GM18861 (cell line): ENCODE measurements around the gene C1QTNF7.

Experiments used
- ATAC-seq: cut with Tn5 transposase; IDR thresholded peaks from one replicate; pipeline ENCODE4 v1.9.1; 2021; ENCODE audit not compliant: unreplicated experiment

The C1QTNF7 gene

DNA sequence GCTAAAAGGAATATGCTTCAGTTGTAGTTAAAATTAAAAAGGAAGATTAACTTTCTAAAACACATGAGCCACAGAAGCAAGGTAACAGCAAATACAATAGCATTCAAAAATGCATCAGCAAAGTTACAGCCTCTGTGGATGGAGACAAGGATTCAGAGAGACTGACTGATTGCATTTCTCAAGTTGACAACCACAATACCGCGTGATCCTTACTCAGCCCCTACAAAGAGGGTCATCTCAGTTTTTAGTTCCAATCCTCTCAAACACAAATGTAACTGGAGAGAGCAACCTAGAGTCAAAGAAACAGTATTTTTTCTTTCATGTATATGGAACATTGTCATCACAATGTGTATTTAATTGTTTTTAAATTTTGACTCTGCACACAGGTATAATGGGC is 14.2 kb upstream of the C1QTNF7 start:
- no peak for ATAC-seq

DNA sequence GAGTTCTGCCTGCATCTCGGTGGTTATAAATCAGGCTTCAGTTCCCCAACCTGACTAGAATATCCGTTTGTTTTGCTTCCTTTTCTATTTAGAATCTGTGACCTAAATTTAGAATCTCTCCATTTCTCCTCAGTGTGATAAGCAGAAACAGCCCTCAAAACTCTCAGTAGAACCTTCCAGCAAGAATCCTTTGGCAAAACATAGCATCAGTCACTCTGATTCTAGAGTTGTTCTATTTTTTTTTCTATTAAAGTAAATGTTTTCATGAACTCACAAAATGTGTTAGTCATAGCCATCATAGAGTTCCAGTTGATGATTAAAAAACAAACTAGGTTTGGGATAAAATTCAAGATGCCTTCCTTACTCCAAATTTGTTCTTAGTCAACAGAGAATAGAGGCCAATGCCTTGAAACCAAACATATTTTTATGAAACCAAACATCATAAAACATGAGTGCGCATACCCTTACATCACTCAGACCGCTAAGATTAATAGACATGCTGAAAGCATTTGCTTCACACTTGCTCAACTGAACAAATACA is 13.2 kb upstream of the C1QTNF7 start:
- ATAC-seq = no peak

DNA sequence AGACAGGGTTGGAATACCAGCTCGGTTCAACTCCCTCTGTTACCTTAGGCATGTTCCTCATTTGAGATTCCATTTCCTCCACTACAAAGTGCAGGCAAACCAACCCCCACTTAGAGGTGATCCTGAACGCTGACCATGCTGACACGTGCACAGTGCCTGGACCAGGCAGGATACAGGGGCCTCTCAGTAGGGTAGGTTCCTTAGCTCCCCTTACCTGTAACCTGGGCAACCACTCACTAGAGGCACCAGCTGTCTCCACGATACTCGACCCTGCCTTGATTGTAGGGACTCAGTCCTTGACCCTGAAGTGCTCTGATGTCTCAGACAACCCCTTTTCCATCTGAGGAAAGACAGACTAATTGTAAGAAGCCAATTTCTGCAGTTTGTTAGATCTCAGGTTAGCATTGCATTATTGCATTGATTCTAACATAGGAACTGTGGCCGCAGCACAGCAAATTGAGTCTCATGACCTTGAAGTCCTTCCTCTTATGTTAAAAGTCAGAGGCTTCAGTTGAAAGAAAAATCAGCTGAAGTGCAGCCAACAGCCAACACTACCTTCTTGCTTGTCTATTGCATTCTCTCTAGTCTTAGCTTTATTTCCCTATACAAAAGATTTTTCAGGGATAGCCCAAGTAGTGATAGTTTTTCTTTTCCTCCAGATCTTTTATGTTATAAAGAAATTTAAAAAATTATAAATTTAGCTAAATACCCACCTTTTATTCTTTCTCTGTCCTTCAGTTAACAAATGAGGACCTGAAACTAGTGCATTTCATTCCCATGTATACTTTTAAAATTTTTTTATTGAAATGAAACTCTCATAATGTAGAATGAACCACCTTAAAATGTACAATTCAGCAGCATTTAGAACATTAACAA is 11.2 kb upstream of the C1QTNF7 start:
- no peak for ATAC-seq

DNA sequence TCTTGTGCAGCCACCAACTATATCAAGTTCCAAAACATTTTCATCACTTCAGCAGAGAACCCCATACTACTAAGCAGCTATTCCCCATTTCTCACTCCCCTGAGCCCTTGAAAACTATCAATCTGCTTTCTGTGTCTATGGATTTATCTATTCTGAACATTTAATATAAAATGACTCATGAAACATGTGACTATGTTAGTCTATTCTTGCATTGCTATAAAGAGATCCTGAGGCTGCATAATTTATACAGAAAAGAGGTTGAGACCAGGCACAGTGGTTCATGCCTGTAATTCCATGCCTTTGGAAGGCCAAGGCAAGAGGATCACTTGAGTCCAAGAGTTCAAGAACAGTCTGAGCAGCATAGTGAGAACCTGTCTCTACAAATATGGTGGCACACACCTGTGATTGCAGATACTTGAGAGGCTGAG is 10.6 kb upstream of the C1QTNF7 start:
- ATAC-seq = no peak

DNA sequence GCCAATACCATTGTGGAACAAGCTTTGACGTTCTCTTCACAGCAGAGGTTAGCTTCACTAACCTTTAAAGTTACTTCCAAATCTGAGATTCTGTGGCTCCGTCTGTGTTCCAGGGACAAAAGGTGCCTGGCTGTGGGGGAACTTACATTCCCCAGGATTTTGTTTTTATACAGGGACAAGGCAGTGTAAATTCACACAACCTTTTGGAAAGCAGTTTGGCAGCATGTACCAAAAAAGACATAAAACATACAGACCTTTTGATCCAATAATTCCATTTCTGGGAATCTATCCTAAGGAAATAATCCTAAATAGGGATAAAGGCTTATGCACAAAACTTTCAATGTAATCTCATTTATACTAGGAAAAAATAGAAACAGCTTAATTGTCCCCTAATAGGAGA is 8.9 kb upstream of the C1QTNF7 start:
- ATAC-seq = no peak

DNA sequence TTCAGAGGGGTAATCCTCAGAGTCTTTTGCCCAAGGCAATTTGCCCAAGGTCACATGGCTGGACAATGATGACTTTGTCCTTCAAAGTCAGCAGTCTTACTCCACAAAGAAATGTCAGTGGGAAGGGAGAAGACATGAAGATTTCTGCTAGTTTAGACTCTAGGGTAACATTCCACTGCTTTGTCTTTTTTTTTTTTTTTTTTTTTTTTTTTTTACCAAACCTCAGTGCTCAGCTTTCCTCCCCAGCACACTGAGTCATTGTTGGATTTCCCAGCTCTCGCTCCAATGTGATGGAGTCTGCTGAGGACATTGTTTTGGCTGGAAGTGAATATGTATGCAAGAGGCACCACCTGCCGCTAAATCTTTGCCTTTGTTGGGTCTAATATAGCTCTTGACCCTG is 7.2 kb upstream of the C1QTNF7 start:
- ATAC-seq = no peak

DNA sequence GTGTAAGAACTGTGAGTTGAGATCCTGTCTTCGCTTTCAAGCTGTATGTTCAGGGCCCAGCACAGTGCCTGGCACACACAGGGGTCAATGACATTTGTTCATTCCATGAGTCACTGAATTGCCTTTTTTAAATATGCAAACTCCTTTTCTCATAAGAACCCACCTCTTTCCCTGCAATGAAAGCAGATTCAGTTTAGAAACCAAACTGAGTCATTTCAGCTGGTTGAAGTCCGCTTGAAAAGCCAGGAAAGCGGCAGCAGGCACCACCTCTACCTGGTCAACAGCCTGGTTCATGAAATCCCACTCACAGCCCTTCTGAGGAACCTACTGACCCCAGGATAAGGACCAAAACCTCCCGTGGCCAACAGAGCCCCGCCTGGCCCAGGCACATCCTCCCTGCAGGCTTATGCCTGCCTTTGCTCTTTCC is 4.5 kb upstream of the C1QTNF7 start:
- ATAC-seq = no peak

DNA sequence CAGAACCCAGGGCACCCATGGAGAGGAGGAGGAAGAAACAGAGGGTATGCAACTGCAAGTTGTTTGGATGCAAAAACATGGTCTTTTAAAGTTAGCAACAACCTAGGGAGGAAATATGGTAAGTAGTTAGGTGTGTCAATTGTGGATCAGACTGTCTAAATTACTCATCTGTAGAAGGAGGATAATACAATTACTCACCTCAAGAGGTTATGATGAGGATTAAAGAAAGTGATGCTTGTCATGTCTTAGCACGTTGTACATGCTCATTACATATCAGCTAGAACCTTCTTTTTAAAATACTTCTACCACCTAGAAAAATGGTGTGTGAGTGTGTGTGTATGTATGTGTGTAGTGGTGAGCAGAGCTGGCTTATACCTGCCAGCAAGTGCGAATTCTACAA is 2.3 kb upstream of the C1QTNF7 start:
- no peak for ATAC-seq

DNA sequence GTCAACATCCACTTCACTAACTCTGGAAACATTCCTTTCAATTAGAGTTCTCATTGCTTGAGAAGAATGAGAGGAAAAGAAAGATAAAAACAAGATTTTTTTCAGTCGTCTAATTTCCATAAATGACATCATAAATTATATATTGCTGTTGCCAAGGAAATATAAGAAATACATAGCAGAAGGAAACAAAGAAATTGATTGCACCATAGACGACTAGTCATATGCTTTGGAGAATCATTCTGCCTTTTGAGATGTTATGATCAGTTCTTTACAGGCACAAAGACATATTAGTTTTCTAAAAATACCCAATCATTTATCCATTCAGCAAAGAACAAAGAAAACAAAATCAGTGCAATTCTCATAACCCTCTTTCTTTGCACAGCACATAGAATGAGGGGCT is 672 bp upstream of the C1QTNF7 start:
- ATAC-seq = no peak

DNA sequence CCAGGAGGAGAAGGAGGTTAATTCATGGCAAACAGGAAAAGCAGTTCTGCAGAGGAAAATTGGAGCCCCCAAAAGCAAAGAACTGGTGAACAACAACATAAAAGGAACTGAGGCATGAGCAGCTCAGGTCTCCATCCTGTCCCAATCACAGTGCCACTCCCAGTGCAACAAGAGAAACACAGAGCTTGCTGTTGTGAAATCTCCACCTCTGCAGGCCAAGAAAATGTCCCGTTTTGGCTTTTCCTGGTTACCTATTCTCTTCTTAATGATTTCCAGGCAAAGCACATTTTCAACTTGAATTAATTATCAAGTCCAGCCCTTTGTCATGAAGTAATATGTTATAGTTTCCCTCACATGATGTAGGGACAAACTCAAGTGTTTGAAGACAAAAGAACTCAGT is 778 bp downstream of the C1QTNF7 start:
- ATAC-seq = no peak

DNA sequence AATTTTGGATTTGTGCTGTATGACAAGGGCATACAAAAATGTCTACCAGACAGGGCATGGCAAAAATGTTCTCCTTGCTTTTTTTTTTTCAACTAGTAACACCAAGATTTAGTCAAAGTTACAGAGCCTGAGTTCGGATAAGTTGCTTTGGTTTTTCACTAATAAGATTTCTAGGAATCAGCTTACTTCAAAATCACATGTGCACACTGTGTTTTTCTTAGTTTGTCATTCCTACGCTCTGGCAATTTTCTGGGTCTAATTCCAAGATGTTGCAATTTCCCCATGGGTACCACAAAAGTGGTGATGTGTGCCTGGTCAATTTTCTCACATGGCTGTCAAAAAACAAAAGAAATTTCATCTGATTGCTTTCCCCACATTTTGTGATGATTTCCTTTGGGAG is 6.3 kb downstream of the C1QTNF7 start:
- no peak for ATAC-seq

DNA sequence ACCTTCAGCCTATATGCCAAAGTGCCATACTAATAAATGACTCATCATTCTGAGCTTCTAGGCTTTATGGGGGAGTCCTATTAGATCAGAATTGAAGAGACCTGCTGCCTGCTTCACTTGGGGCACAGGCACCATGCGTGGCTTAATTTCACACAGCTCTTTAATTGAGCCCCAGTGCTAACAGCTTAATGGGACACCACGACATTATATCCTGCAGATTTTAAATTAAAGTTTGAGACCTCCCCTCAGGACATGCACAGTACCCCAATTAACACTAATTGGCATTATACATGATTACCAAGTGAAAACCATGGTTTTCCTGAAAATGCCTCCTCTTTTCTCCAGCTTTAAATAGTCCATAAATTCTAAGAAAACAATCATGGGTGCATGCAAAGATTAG is 6.8 kb downstream of the C1QTNF7 start:
- ATAC-seq = no peak

DNA sequence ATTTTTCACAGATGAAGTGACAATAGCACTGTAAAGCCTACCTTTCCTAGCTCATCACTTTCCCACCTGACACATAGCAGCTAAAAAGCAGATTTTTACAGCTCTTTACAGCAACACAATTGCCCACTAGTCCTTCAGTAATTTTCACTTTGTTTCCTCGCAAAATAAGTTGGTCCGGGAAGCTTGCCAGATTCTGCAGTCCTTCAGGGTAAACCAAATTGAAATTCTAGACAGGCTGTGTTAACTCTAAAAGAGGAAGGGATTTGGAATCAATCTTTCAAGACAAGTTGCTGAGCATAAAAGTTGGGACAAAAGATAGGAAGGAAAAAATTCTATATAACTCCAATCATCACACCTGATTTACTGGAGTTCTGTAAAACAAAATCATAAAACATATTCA is 8.7 kb downstream of the C1QTNF7 start:
- no peak for ATAC-seq

DNA sequence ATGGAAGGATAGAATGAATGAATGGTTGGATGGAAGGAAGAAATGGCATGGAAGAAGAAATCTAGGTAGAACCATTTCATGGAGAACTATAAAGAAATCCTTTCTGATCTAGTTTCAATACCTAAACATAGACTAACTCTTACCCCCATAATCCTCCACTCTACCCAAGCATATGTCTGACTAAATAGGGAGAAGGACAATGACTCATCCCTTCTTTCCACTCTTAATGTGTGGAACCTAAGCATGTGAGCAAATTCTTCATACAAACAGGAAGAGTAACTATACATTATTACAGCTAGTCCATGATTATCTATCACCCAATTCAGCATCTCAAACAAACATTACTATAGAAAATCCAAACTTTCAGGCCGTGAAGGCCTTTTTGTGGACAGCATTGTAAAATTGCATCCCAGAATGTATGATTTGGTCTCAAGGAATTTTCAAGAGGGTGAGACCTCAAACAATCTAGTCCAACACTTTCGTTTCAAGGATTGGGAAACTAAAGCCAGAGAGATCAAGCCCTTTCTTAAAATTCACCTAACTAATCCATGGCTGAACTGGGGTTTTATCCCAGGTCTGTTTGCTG is 11.2 kb downstream of the C1QTNF7 start:
- ATAC-seq = no peak

DNA sequence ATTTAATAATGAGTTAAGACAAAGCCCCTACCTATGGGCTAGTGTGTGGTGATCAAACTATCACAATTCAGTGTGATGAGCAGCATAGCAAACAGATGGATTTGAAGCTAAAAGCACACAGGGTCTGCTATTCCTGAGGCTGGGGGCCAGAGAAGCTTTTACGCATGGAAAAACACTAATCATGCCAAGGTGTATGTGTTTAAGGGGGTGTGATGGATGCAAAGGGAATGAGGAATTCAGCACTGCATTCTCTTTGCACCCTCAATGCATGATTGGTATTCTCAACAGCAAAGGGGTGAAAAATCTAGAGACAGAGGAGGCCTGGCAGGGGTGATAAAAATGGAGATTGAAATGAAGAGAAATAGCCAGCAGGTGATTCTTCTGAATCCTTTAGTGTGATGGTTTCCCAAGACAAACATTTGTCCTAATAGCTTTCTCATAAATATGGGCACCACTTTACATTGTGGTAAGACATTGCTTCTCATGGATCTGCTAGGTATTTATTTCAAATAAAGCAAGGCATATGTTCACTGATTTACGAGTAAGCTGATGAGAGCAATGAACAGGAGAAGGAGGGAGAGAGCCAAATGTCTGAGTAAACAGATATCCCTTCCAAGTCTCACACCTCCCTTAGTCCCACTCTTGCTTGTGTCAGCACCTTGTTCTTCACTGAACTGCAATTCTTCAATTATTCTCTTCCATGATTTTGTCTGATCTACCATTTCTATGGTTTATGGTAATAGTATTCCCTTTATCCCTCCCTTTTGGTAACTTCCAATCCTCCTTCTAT is 15.7 kb downstream of the C1QTNF7 start:
- no peak for ATAC-seq

DNA sequence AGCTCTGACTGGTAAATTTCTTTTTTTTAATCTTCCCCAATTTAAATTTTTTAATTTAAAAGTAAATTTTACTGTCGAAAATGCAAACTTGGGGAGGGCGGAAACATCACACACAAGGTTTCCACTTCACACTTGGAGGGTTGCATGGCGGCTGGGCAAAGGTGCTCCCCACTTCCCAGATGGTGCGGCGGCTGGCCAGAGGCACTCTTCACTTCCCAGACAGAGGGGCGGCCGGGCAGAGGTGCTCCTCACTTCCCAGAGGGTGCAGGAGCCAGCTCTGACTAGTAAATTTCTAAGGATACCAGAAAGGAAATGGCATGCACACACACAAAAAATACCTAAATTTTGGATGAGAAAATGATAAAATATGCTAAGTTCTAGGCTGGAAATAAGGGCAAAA is 16.4 kb downstream of the C1QTNF7 start:
- ATAC-seq = no peak

DNA sequence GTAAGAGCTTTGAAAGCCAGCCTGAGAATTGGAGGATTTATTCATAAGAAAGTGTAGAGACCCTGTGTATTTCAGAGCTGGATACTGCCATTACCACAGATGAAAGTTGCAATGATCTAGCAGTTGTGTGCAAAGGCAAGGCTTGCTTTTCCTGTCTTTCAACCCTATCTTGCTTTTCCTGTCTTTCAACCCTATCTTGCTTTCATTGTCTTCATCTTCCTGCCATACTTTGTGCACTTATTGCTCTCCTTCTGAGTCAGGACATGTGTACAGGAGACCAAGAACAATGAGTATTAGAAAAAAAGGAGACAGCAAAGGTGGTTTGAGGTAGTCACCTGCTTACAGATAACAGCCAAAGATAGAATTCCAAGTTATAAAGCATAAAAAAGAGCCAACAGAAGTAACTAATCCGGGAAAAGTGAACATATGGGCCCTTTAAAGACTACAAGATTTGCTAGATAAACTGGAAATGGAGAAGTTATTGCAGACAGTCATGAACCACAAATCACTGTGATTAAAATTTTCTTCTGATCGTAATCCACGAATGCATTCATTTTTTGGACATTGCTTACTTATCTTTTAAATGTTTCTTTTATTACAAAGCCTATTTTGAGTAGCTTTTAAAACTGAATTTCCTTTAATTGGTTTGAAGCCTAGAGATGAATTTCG is 17.2 kb downstream of the C1QTNF7 start:
- no peak for ATAC-seq

DNA sequence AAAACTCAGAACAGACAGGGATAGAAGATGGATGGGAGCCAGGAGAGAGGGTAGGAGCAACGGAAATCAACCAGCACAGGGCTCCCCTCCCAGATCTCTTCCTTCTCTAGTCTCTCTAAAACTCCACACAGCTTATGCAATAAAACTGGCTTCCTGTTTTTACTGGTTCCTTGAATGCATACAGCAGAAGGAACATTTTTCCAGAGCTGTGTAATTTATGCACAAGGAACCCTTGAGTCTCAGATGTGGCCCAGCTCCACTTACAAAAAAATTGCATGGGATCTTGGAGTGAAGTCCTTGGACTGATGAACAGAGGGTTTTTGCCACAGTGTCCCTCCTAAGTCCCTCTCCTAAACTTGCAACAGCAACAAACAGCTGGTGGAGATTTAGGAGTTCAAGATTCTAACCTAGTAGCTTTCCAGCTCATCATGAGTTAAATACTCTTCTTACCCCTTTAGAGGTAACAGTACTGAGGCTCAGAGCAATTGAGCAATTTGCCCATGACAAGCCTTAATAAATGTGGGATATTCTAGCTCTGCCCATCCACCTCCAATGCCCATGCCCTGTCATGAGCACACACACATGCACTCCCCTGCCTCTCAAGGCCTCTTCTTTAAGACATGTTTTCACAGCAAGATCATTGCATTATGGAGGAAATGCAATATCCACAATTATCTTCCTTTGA is 23.5 kb downstream of the C1QTNF7 start:
- no peak for ATAC-seq

DNA sequence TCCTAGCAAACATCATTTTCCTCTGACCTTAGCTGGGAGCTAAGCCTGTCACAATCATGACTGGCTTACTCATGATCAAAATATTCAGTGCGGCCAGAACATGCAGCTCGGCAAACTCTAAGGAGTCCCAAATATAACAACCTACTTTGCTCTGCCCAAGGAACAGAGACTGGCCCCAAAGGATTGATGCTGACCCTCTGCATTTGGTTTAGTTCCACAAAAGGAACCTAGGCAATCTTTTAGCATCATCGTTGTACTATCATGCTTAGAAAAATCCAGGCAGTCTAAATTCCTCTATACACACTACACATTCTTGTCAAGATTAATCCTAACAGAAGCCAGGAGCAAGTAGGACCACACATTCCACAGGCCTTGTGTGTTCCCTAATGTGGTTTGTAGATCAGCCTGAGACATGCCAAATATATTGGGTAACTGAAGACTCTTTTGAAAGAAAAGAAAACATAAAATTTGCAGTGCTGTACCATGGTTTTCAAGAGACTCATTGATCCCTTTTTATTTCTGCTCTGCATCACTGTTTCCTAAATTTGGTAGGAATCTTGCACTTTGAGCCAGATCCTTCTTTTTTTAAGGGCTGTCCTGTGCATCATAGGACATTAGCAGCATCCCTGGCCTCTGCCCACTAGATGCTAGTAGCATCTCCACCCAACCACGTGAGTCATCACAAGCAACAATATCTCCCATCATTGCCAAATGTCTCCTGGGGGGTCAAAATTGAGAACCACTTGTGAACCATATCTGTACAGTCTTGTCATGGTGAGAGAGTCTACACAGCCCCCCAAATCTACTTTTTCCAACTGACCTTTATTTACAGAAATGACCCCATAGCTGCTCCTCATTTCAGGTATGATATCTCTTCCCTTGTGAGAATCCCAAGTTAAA is 24.3 kb downstream of the C1QTNF7 start:
- no peak for ATAC-seq

DNA sequence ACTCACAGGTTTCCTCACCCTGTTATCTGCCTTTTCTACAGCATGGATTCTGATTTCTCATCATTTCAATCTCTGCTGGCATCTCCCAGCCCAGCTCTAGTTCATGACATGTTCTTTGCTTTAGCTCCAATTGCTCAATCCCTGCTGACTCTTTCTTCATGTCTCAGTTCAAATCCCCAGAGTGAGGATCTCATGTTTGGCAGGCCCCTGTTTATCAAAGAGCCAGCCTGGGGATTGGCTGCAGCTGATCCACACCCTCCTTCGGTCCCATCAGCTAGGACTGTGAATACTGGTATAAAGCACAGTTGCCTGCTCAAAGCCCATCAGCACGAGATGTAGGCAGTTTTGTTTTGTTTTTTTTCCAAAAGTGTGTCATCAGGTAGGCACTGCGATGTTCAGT is 27.5 kb downstream of the C1QTNF7 start:
- no peak for ATAC-seq
